H1 (cell line): ENCODE measurements around the gene CCK. TPM values are rescaled to one million over a fixed set of nuclear protein-coding genes. Genes with fewer than 3 reads are reported as not detected.

Experiments used
- POLR2A ChIP-seq, 2 experiments: IDR thresholded peaks; 1 replicate in 1 of 2; 2 replicates in 1 of 2; pipeline ENCODE4 v1.6.1; 2011; ENCODE audit warnings: low read depth in 2 of 2, low read length in 2 of 2, mild to moderate bottlenecking in 2 of 2; ENCODE audit errors: control extremely low read depth in 1 of 2
- SP2 ChIP-seq: IDR thresholded peaks from 2 replicates; pipeline ENCODE4 v1.6.1; 2012; ENCODE audit warnings: mild to moderate bottlenecking, low read length, inconsistent platforms
- polyA plus RNA-seq, 7 experiments: library from polyadenylated mRNA; depleted of rRNA in 3 of 7; stranded (reverse) in 5 of 7; unstranded in 2 of 7; fragments of >200 nt in 5 of 7; fragments of 200-250 nt in 2 of 7; gene quantifications; 1 replicate in 5 of 7; 2 replicates in 1 of 7; 4 replicates in 1 of 7; pipeline versions ENCODE4 v1.2.1 to v1.2.3, GENCODE V29; 2011 to 2013; ENCODE audit warnings: missing spikeins in 2 of 7, mixed read lengths in 2 of 7
- small RNA-seq: library from polyadenylated mRNA; stranded (forward); fragments of <200 nt; extraction: miRNeasy Mini kit (QIAGEN cat#:217004); gene quantifications from one replicate; pipeline ENCODE3, GENCODE V24; 2013; ENCODE audit not compliant: insufficient read depth
- total RNA-seq: library from RNA; stranded (reverse); fragmentation: NEBNext Ultra II Directional; extraction: Animal tissue kit (Norgen Biotek cat#: 25700); gene quantifications from 2 replicates; pipeline ENCODE4 v1.2.1, GENCODE V29; 2021

The CCK gene
- total and polyA plus RNA-seq, 2 of the 8 experiments (the other 6 are each of a cell fraction or from before 2014, with no cell fraction given) = 0.99 to 2.8 TPM

DNA sequence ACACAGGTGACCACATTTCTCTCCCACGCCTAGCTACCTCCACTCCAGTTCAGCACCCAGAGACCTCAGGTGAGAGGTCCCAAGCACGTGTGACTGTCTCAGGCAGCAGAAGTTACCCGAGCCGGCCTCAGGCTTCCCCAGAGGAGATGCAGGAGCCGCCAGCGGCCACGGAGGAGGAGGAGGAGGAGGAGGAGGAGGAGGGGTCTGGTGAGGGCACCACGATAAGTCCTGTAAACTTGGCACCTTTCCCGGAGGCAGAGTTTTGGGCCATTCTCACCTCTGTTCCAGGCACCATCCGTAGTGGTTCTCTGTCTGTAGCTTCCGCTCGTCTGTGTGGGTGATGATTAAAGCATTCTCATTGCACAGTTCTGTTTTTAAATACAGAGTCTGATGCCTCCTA, 56.1 kb downstream of the CCK start (continued):
- TF ChIP-seq SP2 (no peak), POLR2A (IDR thresholded peaks at IDR 0.05; ENCODE audit: control extremely low read depth in 1 of 2, low read depth in 2 of 2, low read length in 2 of 2) (no peak)
- TF ChIP-seq, all 59 proteins: peak for 0

Small RNA genes within 50 kb of the gene (small RNA-seq; reads per million reads assigned to genes)
- gene RNU4-78P = not detected

Other genes starting within 250 kb of the CCK start
- gene TRAK1, start 174.8 kb downstream of the CCK start, total RNA-seq = 32.7 and 35.4 TPM in 2 replicates
- 21.3 and 25.8 TPM in 2 replicates for gene TRAK1, start 174.8 kb downstream of the CCK start, polyA plus RNA-seq (2011; rRNA removed)
- gene LYZL4, start 144.4 kb upstream of the CCK start, total RNA-seq = not detected in 2 replicates
- not detected in 2 replicates for gene LYZL4, start 144.4 kb upstream of the CCK start, polyA plus RNA-seq (2011; rRNA removed)
- 10.1 and 11.3 TPM in 2 replicates for gene VIPR1, start 236.5 kb upstream of the CCK start, total RNA-seq
- 7.8 and 11.1 TPM in 2 replicates for gene VIPR1, start 236.5 kb upstream of the CCK start, polyA plus RNA-seq (2011; rRNA removed)